Ishikawa (cell line): Measurements from ENCODE around the gene DYNC1H1.

Source experiments
- CEBPB ChIP-seq: IDR thresholded peaks from 2 replicates; pipeline ENCODE4 v1.6.1; 2012
- CREB1 ChIP-seq: IDR thresholded peaks from 2 replicates; pipeline ENCODE4 v1.6.1; 2012; ENCODE audit warnings: low read depth
- EGR1 ChIP-seq: IDR thresholded peaks from 2 replicates; pipeline ENCODE4 v1.6.1; 2012
- EP300 ChIP-seq: IDR thresholded peaks from 2 replicates; pipeline ENCODE4 v1.6.1; 2012; ENCODE audit warnings: borderline replicate concordance
- NFIC ChIP-seq: IDR thresholded peaks from 2 replicates; pipeline ENCODE4 v1.6.1; 2012
- TAF1 ChIP-seq: IDR thresholded peaks from 2 replicates; pipeline ENCODE4 v1.6.1; 2012; ENCODE audit warnings: low read depth, mild to moderate bottlenecking
- ZBTB7A ChIP-seq: IDR thresholded peaks from 2 replicates; pipeline ENCODE4 v1.6.1; 2012; ENCODE audit warnings: low read depth

- TF ChIP-seq EP300 (no peak), CREB1 (no peak), CEBPB (no peak), TAF1 (no peak), EGR1 (no peak), NFIC (no peak), ZBTB7A (no peak)
Observed at GRCh38 chr14:102047808-102048540, 83.6 kb downstream of the DYNC1H1 start.
